ENCODE results near the gene SPAG9. TPM values are rescaled to one million over a fixed set of nuclear protein-coding genes. Genes with fewer than 3 reads are reported as not detected.
A peak's percentile ranks its signal among the peaks of the same experiment; 100 is the strongest.

The SPAG9 gene
- total RNA-seq (2022) (130 and 142 TPM in 2 replicates), Bru-seq, nascent RNA (percentile 92 among the genes with signal in this experiment), BruChase-seq, experiment 1, labeled RNA remaining after a 2-hour chase (percentile 88 among the genes with signal in this experiment), BruChase-seq, experiment 2, labeled RNA remaining after a 6-hour chase (percentile 92 among the genes with signal in this experiment)
- long read RNA-seq, full-length matches to known transcripts, result 7 of 36 reads
- long read RNA-seq, partial matches to known transcripts, result 8 of 36 reads
- long read RNA-seq, other reads (novel, unspliced or antisense), result 21 of 36 reads

DNA sequence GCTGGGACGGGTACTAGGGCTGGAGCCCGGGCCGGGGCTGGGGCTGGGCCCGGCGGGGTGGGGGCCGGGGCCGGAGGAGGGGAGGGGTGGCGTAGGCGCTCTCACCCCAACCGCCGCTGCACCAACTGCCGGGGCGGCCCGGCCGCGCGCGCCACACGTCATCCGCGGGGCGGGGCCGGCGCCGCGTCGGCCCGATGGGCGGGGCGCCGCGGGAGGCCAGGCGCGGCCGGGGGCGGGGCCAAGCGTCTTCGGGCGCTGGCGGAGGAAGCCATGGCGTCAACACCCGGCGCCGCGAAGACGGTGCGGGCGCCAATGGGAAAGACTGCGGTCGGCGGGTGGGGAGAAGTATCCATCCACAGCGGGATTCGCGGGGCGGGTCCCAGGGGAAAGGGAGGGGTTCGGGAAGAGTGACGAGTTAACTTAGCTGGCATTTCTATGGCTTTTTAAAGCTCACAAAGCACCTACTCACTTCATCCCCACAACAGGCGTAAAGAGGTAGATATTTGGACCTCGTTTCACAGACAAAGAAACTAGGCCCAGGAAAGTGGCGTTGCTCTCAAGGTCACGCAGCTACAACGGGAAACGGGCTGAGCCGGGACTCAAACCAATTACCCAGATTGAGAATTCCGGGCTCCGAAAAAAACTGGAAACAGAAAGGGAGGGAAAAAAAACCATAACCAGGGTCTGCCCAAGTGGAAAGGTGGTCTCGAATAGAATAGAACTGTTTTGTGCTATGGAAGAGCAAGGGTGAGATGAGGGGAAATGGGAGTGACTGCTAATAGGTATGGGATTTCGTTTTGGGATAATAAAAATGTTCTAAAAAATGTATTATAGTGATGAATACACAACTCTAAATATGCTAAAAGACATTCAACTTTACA, at the start of gene SPAG9:
Gene SPAG9 (minus strand): TSS at position 130 of the 881 bp plus-strand sequence. CDS start 212 bp downstream, outside the sequence.
- no peaks in the 10 kb centered on the region for H3K9me3 Mint-ChIP-seq (ENCODE audit: unreplicated experiment)
- intact Hi-C loops (cut with micrococcal nuclease; ENCODE audit: unreplicated experiment), result loop anchor here (1.0 kb wide), 1 partner anchor 32 kb away; the partner anchor contains the start of gene NME1
- peak; percentile 97 for DNase-seq
- peak within 1 kb of the TSS; percentile 96 for H3K4me3 Mint-ChIP-seq (ENCODE audit: unreplicated experiment)
- no peak for TF ChIP-seq CTCF (IDR thresholded peaks at IDR 0.05; ENCODE audit: insufficient read depth in 1 of 2, low read depth in 1 of 2, low read length in 1 of 2, severe bottlenecking in 1 of 2, unreplicated experiment in 1 of 2)
- CTCF ChIA-PET, result interaction anchor here (0.6 to 3.2 kb wide), 4 partner anchors 13 to 64 kb away, joined by 4 to 20 read pairs (median 5); partner anchors contain the start of gene NME1
- H3K27ac Mint-ChIP-seq (ENCODE audit: unreplicated experiment), result peak within 1 kb of the TSS; percentile 99
- H3K36me3 Mint-ChIP-seq (ENCODE audit: insufficient read depth, unreplicated experiment), result peaks cover 44% of the 10 kb centered on the region
- H3K4me3 ChIP-seq (ENCODE audit: low read depth, low read length), result peak within 1 kb of the TSS; percentile 81
- H3K9me3 ChIP-seq, result no peaks in the 10 kb centered on the region
- H3K36me3 ChIP-seq (ENCODE audit: control insufficient read depth, insufficient read depth, low read length), result no peaks in the 10 kb centered on the region
- H3K27me3 ChIP-seq (replicated peaks; ENCODE audit: control insufficient read depth, insufficient read depth, low read length), result no peaks in the 10 kb centered on the region
- H3K4me1 ChIP-seq, result peaks cover 36% of the 10 kb centered on the region
- no peaks in the 10 kb centered on the region for H3K27me3 Mint-ChIP-seq (ENCODE audit: insufficient read depth, unreplicated experiment)
- POLR2A ChIA-PET, result interaction anchor here (0.6 to 2.7 kb wide), 14 partner anchors 9 to 560 kb away, joined by 3 to 42 read pairs (median 4); partner anchors contain the start of genes CACNA1G, NME1, NME2 and TOB1
- peaks cover 31% of the 10 kb centered on the region for H3K4me1 Mint-ChIP-seq (ENCODE audit: low read depth, unreplicated experiment)
- BruUV-seq (replicated peaks), result TSS peak; percentile 91

DNA sequence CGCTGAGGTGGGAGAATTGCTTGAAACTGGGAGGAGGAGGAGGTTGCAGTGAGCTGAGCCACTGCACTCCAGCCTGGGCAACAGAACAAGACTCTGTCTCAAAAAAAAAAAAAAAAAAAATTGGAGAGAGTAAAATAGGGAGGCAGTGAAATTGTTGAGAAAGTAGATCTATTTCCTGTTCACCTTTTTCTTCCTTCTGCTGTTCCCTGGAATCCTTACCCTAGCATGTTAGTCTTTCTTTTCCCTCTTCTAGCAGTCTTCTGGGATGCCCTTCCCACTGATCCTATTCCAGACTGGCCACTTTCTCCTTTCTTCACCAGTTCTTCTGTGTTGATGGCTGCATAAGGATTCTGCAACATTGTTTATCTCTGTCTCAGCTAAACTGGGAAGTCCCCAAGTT, 48.7 kb upstream of the SPAG9 start:
- H3K4me3 Mint-ChIP-seq (ENCODE audit: unreplicated experiment), result peak overlapping the region; percentile 36
- H3K9me3 ChIP-seq, result no peaks in the 10 kb centered on the region
- peaks cover 1% of the 10 kb centered on the region; the same call in 1 of the 2 replicates for H3K36me3 ChIP-seq (ENCODE audit: control insufficient read depth, insufficient read depth, low read length)
- peaks cover 21% of the 10 kb centered on the region for H3K4me1 ChIP-seq
- ChIA-PET POLR2A (no interaction called here), CTCF (no interaction called here)
- H3K27ac Mint-ChIP-seq (ENCODE audit: unreplicated experiment), result no peak overlapping the region
- TF ChIP-seq CTCF (IDR thresholded peaks at IDR 0.05; ENCODE audit: insufficient read depth in 1 of 2, low read depth in 1 of 2, low read length in 1 of 2, severe bottlenecking in 1 of 2, unreplicated experiment in 1 of 2), result no peak
- DNase-seq, result no peak
- intact Hi-C loops (cut with micrococcal nuclease; ENCODE audit: unreplicated experiment), result loop anchor here (5.0 kb wide), 1 partner anchor 302 kb away; the partner anchor contains the start of gene TOB1
- H3K36me3 Mint-ChIP-seq (ENCODE audit: insufficient read depth, unreplicated experiment), result peaks cover 89% of the 10 kb centered on the region
- no peaks in the 10 kb centered on the region for H3K27me3 Mint-ChIP-seq (ENCODE audit: insufficient read depth, unreplicated experiment)
- no peak overlapping the region for H3K4me3 ChIP-seq (ENCODE audit: low read depth, low read length)
- H3K9me3 Mint-ChIP-seq (ENCODE audit: unreplicated experiment), result no peaks in the 10 kb centered on the region
- no peaks in the 10 kb centered on the region for H3K27me3 ChIP-seq (replicated peaks; ENCODE audit: control insufficient read depth, insufficient read depth, low read length)
- BruUV-seq (replicated peaks), result no TSS peak
- H3K4me1 Mint-ChIP-seq (ENCODE audit: low read depth, unreplicated experiment), result peaks cover 10% of the 10 kb centered on the region
